ENCODE data around the gene NEK2.

Gene NEK2

DNA sequence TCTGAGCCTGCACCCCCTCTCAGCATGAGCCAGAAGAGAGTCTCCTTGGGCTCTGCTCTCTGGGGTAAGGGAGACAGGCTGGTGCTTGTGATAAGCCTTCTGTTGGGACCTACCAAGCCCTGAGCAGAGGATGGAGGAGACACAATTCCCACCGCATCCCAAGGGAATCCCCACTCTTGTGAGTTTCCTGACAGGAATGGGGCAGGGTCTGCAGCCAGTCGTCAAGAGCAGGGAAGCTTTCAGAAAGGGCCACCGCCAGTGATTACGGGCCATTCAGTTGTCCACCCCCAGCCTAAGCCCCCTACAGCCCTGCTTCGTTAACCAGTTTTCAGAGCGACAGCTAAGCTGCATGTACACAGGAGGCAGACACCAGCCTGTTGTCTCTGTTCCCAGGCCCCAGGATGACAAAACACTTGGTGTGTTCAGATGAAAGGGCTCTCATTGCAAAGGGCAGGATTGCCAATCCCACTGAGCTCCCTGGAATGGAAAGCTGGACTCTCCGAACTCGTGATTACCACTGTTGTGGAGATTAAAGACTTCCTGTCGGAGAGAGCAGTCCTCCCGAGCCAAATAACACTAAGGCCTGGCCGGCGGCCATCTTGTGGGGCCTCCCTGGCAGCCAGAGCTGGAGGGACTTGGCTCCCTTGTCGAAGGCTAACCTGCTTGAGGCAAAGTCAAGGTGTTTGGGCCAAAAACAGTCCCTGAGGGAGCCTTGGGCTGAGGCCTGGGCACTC, 59.0 kb downstream of the NEK2 start:
- no peaks in the 10 kb centered on the region for H3K4me1 ChIP-seq (ENCODE audit: control insufficient read depth, insufficient read depth, low read length)
- H3K27me3 ChIP-seq (ENCODE audit: control insufficient read depth, insufficient read depth, low read length): no peaks in the 10 kb centered on the region
- H3K9ac ChIP-seq (ENCODE audit: low read depth, low read length): no peak overlapping the region
- H3K27ac ChIP-seq (ENCODE audit: low read depth, low read length): no peak overlapping the region
- H3K4me3 ChIP-seq (ENCODE audit: low read depth, low read length): no peak overlapping the region
- H3K36me3 ChIP-seq (ENCODE audit: control insufficient read depth, insufficient read depth, low read length): no peaks in the 10 kb centered on the region
- H3K9me3 ChIP-seq (ENCODE audit: control insufficient read depth, insufficient read depth, low read length): no peaks in the 10 kb centered on the region

DNA sequence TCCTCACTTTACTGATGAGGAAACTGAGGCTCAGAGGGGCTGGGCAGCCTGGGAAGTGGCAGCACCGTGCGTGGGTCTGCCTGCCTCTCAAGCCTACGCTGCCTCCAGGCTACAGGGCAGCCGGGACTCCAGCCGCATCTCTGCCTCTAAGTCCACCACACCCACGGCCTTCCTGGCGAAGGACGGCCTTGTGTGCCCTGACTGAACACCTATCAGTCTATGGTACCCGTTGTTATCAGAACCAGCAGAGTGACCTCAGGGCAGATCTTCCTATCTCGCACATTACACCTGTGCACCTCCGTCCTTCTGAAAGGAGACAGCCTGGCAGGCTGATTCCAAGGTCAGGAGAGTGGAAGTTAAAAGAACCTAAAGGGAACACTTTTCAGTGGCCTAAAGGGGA, 60.8 kb downstream of the NEK2 start:
- Histone ChIP-seq H3K4me1 (ENCODE audit: control insufficient read depth, insufficient read depth, low read length) (no peaks in the 10 kb centered on the region), H3K4me3 (ENCODE audit: low read depth, low read length) (no peak overlapping the region), H3K27me3 (ENCODE audit: control insufficient read depth, insufficient read depth, low read length) (no peaks in the 10 kb centered on the region), H3K9ac (ENCODE audit: low read depth, low read length) (no peak overlapping the region), H3K9me3 (ENCODE audit: control insufficient read depth, insufficient read depth, low read length) (no peaks in the 10 kb centered on the region), H3K36me3 (ENCODE audit: control insufficient read depth, insufficient read depth, low read length) (no peaks in the 10 kb centered on the region), H3K27ac (ENCODE audit: low read depth, low read length) (no peak overlapping the region)

DNA sequence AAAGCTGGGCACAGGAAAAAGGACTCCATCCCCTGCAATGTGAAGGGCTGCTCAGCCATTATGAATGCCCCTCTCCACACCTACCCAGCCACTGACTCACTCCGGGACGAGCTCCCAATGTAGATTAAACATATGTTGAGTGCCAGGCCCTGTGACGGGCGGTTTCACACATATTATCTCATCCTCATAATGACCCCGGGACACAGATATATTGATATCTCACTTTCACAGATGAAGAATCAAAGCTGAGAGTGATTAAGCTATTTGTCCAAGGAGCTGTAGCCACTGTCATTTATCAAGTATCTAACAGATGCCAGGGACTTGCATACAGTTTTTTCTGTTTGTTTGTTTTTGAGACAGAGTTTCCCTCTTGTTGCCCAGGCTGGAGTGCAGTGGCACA, 61.5 kb downstream of the NEK2 start:
- Histone ChIP-seq H3K27me3 (ENCODE audit: control insufficient read depth, insufficient read depth, low read length) (no peaks in the 10 kb centered on the region), H3K9me3 (ENCODE audit: control insufficient read depth, insufficient read depth, low read length) (no peaks in the 10 kb centered on the region), H3K27ac (ENCODE audit: low read depth, low read length) (no peak overlapping the region), H3K9ac (ENCODE audit: low read depth, low read length) (no peak overlapping the region), H3K4me1 (ENCODE audit: control insufficient read depth, insufficient read depth, low read length) (no peaks in the 10 kb centered on the region), H3K4me3 (ENCODE audit: low read depth, low read length) (no peak overlapping the region), H3K36me3 (ENCODE audit: control insufficient read depth, insufficient read depth, low read length) (no peaks in the 10 kb centered on the region)

DNA sequence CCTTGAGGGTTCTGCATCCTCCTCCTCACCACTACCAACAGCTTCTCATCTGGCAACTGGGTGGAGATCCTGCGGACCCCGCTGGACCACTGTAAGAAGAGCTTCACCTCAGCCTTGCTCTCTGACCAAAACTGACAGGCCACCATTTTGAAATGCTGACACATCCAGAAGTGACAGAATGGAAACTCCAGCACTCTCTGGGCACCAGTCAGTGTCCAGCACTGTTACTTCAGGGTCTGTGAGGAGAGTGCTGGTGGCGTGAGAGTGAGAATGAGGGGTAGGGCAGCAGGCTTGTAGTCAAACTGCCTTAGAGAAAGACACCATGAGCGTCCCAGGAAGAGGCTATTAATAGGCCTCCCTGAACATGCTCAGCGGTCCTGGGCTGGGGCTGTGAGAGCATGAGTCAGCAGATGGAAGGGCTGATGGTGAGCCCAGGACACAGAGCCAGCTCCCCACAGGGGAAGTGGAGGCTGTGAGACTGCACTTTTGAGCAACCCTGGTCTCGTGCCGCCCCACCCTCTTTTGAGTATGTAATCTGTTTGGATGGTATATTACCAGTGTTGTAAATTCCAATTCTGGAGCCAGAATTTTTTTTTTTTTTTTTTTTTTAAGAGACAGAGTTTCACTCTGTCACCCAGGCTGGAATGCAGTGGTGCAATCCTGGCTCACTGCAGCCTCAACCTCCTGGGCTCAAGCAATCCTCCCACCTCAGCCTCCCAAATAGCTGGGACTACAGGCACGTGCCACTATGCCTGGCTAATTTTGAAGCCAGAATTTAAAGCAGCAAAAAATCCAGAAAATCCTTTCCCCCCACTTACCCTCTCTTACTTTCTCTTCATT, 62.1 kb downstream of the NEK2 start:
- H3K4me1 ChIP-seq (ENCODE audit: control insufficient read depth, insufficient read depth, low read length): no peaks in the 10 kb centered on the region
- H3K9me3 ChIP-seq (ENCODE audit: control insufficient read depth, insufficient read depth, low read length): no peaks in the 10 kb centered on the region
- H3K9ac ChIP-seq (ENCODE audit: low read depth, low read length): no peak overlapping the region
- H3K4me3 ChIP-seq (ENCODE audit: low read depth, low read length): no peak overlapping the region
- H3K27me3 ChIP-seq (ENCODE audit: control insufficient read depth, insufficient read depth, low read length): no peaks in the 10 kb centered on the region
- no peak overlapping the region for H3K27ac ChIP-seq (ENCODE audit: low read depth, low read length)
- H3K36me3 ChIP-seq (ENCODE audit: control insufficient read depth, insufficient read depth, low read length): no peaks in the 10 kb centered on the region

DNA sequence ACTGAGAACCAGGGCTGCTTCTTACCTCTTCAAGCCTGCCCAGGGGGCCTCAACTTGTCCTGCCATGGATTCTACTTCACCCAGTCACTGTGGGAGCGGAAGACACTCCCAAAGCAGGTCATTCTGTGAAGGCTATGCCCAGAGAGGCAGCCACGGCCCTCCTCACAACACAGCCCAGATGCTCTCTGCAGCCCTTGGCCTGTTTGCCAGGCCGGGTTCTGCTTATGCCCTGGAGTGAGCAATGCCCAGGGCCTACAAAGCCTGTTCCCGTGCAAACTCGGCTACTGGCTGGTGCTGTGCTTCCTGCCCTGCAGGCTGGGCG, 62.7 kb downstream of the NEK2 start:
- Histone ChIP-seq H3K4me1 (ENCODE audit: control insufficient read depth, insufficient read depth, low read length) (no peaks in the 10 kb centered on the region), H3K9ac (ENCODE audit: low read depth, low read length) (no peak overlapping the region), H3K27me3 (ENCODE audit: control insufficient read depth, insufficient read depth, low read length) (no peaks in the 10 kb centered on the region), H3K27ac (ENCODE audit: low read depth, low read length) (no peak overlapping the region), H3K9me3 (ENCODE audit: control insufficient read depth, insufficient read depth, low read length) (no peaks in the 10 kb centered on the region), H3K36me3 (ENCODE audit: control insufficient read depth, insufficient read depth, low read length) (no peaks in the 10 kb centered on the region), H3K4me3 (ENCODE audit: low read depth, low read length) (no peak overlapping the region)
